AML-193 (cell line): ENCODE measurements around the gene YPEL2.

Source experiments
- DNase-seq, 2 experiments: peaks; one replicate each; lab custom pipeline; 2025; lab: John Stamatoyannopoulos, UW

YPEL2 gene

DNA sequence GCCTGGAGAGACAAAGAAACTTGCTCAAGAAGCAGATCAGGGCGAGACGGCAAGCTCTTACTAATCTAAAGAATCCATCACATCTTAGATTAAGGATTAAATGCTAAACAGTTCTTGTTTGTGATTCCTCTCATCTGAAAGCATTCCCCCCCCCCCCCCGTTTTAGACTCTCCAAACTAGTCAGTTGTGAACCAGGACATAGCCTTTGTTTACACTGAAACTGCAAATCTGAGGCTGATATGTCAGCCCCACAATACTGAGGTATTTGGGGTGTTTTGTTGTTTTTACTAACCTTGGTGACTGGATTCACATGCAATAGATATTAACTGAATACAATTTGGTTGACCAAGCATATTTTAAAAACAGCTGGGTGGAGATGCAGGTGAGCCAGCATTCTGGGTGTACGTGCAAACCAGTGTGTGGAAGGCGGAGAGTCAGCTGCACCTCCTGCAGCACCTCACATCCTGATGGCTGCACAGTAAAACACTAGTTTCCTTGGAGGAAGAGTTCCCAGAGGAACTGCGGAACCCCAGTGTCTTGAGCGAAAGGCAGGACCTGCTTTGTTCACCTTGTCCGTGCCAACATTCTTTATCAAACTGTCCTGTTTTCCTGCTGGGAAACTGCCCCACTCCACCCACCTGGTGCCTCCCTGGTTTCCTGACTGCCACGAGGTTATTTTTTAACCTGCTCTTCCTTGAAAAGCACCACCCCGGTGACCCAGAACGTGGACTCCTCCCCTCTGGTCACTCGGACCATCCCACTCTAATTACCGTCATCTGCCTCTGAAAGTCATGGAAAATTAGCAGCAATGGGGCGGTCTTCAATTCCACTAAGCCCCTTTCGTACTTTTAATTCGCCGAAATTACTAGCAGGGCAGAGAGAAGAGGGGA lies 1.2 kb upstream of the YPEL2 start:
- no peak for DNase-seq

DNA sequence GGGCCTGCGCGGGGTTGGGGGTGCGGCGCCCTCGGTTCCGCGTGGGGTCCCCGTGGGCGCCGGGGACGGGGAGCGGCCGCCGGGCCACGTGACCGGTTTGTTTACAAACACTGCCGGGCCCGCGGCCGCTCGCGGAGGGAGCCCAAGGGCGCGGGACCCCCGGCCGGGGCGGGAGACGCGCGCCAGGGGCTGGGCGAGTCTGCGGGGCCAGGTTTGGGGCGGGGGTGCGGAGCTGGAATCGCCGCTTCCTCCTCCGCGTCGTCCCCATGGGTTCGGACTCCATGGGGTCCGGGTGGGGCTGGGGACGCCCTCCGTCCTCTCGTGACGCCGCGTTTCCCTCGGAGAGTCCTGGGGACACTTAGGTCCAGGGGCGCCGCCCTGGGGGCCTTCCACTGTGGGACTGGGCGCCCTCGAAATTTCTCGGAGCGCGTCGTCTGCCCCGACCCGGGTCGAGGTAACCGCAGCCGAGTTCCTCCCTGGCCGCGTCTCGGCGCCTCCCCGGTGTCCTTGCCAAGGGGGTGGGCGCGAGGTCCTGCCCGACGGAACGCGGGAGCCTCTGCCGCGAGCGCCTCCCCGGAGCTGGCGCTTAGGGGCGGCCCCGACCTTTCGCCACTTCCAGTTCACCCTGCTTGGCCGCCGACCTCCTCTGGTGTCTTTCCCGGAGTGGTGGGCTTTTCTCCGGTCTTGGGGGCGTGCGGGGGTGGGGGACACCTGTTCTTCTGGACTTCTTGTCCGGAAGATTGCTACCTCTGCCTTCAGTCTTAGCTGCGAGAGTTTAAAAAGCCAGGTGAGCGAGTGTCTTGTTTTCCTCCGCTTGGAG lies 684 bp downstream of the YPEL2 start:
- DNase-seq: peak; percentile 16 to 31

- DNase-seq: peak; percentile 53
Observed at GRCh38 chr17:59332749-59333377, 1.4 kb downstream of the YPEL2 start.

DNA sequence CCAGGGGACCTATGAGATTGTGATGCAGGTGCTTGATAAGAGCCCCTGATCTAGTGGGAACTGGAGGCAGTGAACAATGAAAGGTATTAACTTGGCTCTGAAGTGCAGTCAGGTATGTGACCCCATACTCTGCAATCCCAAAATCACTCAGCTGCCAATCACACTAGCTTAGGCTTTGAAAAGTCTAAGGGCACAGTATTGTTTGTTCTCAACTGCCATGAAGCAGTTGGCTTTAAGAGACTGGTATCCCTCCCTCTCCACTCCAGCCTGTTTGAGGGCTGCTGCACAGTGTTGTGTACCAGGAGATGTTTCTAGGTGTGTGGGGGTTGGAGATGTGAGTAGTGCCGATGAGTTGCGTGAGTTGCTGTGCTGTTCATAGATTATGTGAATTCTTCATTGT lies 2.4 kb downstream of the YPEL2 start:
- no peak for DNase-seq

DNA sequence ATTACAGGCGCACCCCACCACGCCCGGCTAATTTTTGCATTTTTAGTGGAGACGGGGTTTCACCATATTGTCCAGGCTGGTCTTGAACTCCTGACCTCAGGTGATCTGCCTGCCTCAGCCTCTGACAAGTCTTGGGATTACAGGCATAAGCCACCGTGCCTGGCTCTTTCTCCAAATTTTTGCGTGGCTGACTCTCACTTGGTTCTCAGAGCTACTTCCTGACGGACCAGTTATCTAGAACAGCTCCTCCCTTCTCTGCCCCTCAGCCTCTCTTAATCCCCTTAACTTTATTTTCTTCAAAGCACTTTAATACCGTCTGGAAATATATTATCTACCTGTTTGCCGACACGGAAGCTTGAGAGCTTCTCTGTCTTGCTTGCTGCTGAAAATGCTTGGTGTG lies 4.2 kb downstream of the YPEL2 start:
- no peak for DNase-seq

DNA sequence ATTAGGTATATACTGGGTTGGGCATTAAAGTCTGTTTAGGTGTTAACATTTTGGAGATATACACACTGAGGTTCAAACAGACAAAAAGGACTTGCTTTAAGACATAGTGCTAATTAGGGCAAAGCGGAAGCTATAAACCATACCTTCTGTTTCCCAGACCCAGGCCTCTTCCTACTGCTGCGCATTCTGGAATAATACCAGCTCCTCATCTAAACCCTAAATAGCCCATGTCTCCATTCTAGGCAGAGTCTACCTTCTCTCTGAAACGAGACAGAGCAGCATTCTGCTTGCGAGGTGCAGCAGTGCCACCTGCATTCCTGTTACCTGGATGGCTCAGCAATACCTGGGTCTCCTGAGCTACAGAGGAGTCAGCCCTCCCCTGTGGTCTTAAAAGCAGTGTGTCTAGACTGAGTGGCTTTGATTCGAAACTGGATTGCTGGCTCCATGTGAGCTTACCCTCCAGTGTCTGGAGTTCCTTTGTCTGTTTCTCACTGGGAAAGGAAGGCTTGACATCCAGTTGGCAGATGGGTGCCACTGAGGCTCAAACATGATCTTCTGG lies 6.4 kb downstream of the YPEL2 start:
- no peak for DNase-seq

GRCh38 chr17:59338498-59338897 lies 7.0 kb downstream of the YPEL2 start:
- no peak for DNase-seq

DNA sequence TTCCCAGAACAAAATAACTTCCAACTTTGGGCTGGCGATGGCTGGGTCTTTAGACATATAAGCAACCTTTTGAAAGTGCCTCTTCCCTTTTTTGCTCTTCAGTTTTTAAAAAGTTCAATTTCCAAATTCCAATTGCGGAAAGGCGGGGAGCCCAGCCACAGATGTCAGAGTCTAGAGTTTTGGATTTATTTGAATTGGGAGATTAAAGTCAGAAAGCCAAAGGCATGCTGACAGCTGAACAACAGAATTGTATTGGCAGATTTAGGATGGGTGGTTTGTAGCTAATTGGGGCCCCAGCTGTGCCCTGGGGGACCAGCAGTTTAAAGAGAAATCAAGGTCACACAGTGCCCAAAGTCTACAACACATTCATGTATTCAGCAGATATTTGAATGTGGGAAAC lies 10.5 kb downstream of the YPEL2 start:
- no peak for DNase-seq

DNA sequence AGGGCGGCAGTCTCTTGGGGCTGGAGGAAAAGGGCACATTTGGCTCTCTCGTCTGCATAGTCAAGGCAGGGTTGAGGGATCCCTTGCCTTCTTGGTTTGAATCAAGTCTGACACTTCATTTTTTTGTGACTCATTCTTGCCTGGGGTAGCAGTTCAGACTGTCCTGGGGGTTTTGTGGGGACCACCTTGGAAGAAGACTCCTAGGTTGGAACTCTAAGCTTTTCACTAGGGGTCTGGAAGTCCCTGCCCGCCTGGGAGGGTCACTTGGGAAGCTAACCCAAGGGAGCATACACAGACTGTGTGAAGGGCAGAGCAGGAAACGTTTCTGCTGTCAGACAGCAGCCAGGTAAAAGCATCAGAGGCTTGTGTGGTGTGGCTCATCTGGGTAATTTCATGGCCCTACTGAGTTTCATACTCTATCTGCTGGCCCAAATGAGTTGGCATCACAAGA lies 11.3 kb downstream of the YPEL2 start:
- no peak for DNase-seq

- no peak for DNase-seq
Observed at GRCh38 chr17:59345476-59345875, 14.0 kb downstream of the YPEL2 start.

- DNase-seq: no peak
Observed at GRCh38 chr17:59346341-59346740, 14.9 kb downstream of the YPEL2 start.

GRCh38 chr17:59346876-59347407 lies 15.5 kb downstream of the YPEL2 start:
- no peak for DNase-seq

DNA sequence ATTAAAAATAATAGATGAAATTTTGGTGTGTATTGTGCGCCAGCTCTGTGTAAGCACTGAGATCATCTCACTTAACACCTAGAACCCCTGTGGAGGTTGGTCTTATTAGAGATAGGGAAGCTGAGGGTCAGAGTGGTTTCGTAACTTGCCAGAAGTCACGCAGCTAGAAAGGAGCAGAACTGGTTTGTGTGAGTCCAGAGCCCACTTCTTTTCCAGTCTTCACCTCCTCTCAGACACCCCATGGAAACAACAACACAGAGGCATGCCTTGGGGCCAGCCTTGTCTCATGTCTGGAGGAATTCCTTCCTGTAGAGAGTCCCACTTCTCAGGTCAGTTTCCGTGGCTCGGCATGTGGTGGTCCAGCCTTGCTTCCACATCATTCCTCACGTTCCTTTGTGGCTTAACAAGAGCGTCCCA lies 16.5 kb downstream of the YPEL2 start:
- peak; percentile 54 to 59 for DNase-seq

- no peak for DNase-seq
Observed at GRCh38 chr17:59349178-59349577, 17.7 kb downstream of the YPEL2 start.

GRCh38 chr17:59353106-59353854 lies 21.8 kb downstream of the YPEL2 start:
- DNase-seq: no peak

GRCh38 chr17:59353936-59354755 lies 22.7 kb downstream of the YPEL2 start:
- no peak for DNase-seq

GRCh38 chr17:59355030-59355701 lies 23.7 kb downstream of the YPEL2 start:
- no peak for DNase-seq

DNA sequence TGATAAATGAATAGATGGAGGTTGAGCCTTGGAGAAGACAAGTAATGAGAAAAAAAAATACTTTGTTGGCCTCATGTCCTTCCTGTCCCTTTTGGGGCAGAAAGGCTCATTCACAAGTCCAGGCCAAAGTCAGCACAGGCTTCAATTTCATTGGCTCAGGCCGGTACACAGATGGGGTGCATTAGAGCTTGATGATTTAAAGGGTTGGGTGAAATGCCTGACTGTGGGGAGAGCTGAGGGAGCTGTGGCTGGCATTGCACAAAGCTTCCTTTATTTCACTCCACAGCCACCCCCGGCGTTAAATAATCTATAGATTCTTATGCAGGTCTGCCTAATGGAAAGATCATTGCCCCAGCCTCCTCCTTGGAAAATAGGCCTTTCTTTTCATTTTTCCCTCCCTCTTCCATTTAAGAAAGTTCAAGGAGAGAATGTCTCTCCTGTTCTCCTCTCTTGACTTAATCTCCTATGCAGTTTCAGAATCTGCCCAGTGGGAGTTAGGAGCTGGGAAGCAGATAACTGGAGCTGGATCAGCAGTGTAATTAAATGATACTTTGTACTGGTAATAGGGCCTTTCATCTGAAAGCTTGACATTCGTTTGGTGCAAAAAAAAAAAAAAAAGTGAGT lies 24.4 kb downstream of the YPEL2 start:
- DNase-seq: no peak

- DNase-seq: no peak
Observed at GRCh38 chr17:59356543-59357218, 25.2 kb downstream of the YPEL2 start.
